ENCODE measurements around the gene TINAGL1.

DNA sequence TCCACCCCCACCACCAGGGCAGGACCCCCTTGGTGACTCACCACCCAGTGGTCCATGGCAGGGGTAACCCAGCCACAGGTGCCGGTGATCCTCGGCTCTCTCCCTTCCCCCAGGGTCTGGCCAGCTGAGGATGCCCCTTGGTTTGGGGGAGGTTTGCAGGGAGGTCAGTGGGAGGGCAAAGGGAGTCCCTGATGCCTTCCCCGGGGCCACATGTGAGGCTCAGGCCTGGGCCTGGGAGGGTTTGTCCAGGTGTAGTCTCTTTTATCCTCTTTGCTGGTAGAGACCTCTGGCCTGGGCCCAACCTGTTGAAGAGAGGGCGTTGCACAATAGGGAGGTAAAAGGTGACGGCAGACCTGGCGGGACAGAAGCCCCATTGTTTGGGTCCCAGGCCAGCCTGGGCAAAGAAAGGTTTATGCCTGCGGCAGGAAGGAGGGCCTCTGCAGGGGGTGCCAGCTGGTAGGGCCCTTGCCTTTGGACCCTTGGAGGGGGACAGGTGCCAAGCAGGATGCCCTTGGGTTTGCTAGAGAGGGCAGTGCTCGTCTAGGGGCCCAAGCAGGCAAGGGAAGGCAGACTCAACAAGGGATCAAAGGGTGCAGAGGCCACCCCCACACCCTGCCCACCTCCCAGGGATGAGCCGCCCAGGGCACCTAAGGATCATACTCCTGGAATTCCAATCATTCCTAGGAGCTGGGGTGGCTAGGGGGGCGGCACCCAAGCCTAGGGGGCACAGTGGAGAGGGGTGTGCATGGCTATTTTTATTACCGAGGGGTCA lies 760 bp upstream of the TINAGL1 start:
- TF ChIP-seq FOSL1 (IDR thresholded peaks at IDR 0.05; ENCODE audit: low read depth): no peak
- no peak for TF ChIP-seq YY1 (IDR thresholded peaks at IDR 0.05; ENCODE audit: extremely low read depth, insufficient replicate concordance, low read depth, low read length)
- TF ChIP-seq, protein P1, sequence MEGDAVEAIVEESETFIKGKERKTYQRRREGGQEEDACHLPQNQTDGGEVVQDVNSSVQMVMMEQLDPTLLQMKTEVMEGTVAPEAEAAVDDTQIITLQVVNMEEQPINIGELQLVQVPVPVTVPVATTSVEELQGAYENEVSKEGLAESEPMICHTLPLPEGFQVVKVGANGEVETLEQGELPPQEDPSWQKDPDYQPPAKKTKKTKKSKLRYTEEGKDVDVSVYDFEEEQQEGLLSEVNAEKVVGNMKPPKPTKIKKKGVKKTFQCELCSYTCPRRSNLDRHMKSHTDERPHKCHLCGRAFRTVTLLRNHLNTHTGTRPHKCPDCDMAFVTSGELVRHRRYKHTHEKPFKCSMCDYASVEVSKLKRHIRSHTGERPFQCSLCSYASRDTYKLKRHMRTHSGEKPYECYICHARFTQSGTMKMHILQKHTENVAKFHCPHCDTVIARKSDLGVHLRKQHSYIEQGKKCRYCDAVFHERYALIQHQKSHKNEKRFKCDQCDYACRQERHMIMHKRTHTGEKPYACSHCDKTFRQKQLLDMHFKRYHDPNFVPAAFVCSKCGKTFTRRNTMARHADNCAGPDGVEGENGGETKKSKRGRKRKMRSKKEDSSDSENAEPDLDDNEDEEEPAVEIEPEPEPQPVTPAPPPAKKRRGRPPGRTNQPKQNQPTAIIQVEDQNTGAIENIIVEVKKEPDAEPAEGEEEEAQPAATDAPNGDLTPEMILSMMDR (IDR thresholded peaks at IDR 0.05 in 2 of 3, conservative IDR thresholded peaks at IDR 0.05 in 1 of 3; ENCODE audit: borderline replicate concordance in 1 of 3, insufficient read depth in 1 of 3, low read depth in 2 of 3, low read length in 2 of 3): no peak
- TF ChIP-seq SP1 (IDR thresholded peaks at IDR 0.05; ENCODE audit: low read depth): no peak
- TF ChIP-seq, protein P2, sequence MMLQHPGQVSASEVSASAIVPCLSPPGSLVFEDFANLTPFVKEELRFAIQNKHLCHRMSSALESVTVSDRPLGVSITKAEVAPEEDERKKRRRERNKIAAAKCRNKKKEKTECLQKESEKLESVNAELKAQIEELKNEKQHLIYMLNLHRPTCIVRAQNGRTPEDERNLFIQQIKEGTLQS (IDR thresholded peaks at IDR 0.05): no peak
- TF ChIP-seq ZFX (IDR thresholded peaks at IDR 0.05): no peak
- no peak for TF ChIP-seq POLR2A (IDR thresholded peaks at IDR 0.05; ENCODE audit: borderline replicate concordance, extremely low read depth, insufficient read depth, insufficient read length)
- no peak for TF ChIP-seq EZH2 (IDR thresholded peaks at IDR 0.05)
- no peak for TF ChIP-seq RAD21 (IDR thresholded peaks at IDR 0.05; ENCODE audit: low read depth)
- TF ChIP-seq, protein P3, sequence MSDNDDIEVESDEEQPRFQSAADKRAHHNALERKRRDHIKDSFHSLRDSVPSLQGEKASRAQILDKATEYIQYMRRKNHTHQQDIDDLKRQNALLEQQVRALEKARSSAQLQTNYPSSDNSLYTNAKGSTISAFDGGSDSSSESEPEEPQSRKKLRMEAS (IDR thresholded peaks at IDR 0.05): no peak
- no peak for TF ChIP-seq CEBPB (IDR thresholded peaks at IDR 0.05; ENCODE audit: low read depth)
- TF ChIP-seq EZH2phosphoT487 (IDR thresholded peaks at IDR 0.05; ENCODE audit: borderline replicate concordance): no peak
- TF ChIP-seq, protein P4, sequence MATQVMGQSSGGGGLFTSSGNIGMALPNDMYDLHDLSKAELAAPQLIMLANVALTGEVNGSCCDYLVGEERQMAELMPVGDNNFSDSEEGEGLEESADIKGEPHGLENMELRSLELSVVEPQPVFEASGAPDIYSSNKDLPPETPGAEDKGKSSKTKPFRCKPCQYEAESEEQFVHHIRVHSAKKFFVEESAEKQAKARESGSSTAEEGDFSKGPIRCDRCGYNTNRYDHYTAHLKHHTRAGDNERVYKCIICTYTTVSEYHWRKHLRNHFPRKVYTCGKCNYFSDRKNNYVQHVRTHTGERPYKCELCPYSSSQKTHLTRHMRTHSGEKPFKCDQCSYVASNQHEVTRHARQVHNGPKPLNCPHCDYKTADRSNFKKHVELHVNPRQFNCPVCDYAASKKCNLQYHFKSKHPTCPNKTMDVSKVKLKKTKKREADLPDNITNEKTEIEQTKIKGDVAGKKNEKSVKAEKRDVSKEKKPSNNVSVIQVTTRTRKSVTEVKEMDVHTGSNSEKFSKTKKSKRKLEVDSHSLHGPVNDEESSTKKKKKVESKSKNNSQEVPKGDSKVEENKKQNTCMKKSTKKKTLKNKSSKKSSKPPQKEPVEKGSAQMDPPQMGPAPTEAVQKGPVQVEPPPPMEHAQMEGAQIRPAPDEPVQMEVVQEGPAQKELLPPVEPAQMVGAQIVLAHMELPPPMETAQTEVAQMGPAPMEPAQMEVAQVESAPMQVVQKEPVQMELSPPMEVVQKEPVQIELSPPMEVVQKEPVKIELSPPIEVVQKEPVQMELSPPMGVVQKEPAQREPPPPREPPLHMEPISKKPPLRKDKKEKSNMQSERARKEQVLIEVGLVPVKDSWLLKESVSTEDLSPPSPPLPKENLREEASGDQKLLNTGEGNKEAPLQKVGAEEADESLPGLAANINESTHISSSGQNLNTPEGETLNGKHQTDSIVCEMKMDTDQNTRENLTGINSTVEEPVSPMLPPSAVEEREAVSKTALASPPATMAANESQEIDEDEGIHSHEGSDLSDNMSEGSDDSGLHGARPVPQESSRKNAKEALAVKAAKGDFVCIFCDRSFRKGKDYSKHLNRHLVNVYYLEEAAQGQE (IDR thresholded peaks at IDR 0.05; ENCODE audit: low read depth): no peak
